CD4-positive, alpha-beta T cell treated with Interleukin-15 for 4 hours (primary cell): Measurements from ENCODE around the gene GPR62.
"Not testable (repeated sequence)": the region's sequence is repeated elsewhere in the genome, so short reads cannot be mapped to it uniquely, and the experiment has no call there.

ENCODE experiments used
- DNase-seq: peaks from one replicate; pipeline ENCODE4 v3.0.0-alpha.2; 2020; ENCODE audit warnings: low spot score

Gene GPR62

DNA sequence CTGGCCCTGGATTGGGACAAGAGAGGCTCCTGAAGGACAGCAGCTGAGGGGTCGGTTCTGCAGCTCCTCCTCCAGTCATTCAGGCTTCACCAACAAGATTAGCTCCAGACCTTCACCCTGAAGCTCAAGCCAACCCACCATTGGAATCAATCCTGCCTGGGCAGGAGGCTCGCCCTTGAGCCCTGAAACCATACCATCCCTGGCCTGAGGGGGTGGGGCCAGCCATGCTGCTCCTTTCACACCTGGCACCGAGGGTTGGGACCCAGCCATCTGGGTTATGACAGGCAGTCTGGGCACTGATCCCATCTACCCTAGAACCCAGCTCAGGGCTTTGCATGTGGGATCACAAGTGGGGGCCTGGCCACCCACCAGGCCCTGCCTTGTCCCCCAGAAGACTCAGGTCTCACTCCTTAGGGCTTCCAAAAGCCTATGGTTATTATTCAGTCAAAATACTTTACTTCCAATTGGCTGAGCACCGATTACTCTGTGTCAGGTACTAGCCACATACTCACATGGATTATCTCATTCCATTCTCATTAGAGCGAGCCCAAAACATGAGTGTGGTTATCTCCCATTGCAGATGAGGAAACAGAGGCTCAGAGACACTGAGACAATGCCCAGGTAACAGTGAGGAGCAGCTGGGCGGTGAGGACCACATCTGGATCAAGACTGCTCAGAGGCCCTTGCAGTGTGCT lies 15.6 kb downstream of the GPR62 start:
- DNase-seq: no peak

DNA sequence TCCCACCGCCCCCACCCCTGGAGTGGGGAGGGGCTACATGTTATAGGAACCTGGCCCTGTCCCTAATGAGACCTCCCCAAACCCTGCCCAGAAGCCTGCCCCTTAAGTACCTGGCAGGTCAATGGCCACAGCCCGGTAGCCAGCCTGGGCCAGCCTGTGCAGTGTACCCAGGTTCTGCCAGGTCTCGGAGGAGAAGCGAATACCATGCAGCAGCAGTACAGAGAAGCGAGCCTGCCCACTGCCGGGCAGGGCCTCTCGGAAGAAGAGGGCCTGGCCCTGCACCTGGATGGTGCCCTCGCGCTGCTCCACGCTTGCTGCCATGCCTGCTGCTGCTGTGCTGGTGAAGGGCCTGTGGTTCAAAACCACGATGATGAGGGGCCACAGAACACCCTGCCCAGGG lies 16.2 kb downstream of the GPR62 start:
- no peak for DNase-seq

DNA sequence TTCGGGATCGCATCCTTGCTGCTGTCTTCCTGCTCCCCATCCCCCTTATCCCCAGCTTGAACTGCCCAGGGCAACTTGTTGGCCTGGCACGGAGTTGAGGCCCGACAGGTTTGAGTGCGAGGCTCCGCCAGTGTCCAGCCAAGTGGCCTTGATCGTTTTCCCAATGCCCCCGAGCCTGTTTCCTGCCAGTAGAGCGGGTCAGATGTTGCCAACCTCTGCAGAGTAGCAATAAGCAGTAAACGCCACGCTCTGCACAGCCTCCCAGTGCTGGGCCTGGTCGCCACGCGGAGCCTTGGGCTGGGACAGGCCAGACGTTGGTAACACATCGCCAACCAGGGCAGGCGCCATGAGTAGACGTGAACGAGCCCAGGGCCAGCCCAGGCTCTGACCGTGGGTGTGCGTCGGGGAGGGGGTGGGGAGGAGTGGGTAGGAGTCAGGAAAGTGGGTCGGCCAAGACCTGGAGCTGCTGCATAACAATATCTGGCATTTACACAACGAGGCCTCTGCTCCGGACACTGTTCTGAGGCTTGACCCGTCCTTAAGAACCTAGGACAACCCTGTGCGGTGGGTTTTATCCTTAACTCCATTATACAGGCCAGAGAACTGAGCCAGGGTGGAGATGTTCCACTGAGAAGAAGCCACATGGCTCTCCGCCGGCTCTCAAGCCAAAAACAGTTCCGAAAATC lies 19.2 kb downstream of the GPR62 start:
- DNase-seq: no peak

DNA sequence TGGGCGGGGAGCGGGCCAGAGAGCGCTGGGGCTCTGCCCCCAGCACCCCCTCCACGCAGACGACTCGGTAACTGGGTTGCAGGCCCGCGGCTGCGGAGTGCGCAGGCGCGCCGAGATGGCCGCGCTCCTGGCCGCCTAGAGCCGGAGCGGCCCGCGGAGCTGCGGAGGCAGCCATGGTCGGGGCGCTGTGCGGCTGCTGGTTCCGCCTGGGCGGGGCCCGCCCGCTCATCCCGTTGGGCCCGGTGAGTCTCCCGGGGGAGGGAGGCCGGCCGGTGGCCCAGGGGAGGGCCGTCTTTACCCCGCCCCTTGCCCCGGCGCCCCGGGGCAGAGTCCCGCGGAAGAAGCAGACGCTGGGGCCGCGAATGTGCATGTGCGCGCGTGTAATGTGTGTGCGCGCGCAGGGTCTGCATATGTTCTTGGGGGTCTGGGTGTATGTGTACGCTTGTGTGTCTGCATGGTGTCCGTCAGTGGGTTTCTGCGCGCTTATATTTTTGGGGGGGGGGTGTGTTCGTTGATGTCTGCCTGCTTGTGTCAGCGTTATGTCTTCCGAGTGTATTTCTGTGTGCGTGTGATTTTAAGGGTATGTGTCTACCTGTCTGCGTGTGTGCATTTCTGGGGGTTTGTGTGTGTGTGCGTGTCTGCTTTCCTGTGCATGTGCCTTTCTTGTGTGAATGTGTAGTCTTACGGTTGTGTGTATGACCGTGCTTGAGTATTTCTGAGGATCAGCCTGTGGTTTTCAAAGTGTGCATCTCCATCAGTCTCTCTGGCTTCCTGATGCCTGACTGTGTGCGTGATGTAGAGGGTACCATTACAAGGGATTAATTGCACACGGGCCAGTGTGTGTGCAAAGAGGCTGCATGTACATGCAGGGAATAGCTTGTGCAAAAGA lies 20.0 kb downstream of the GPR62 start, which contains the start of gene ABHD14A:
ABHD14A (plus strand) TSS at position 102 of the 889 bp plus-strand sequence; CDS start at position 174, 72 bp downstream.
- peak; percentile 73 for DNase-seq

DNA sequence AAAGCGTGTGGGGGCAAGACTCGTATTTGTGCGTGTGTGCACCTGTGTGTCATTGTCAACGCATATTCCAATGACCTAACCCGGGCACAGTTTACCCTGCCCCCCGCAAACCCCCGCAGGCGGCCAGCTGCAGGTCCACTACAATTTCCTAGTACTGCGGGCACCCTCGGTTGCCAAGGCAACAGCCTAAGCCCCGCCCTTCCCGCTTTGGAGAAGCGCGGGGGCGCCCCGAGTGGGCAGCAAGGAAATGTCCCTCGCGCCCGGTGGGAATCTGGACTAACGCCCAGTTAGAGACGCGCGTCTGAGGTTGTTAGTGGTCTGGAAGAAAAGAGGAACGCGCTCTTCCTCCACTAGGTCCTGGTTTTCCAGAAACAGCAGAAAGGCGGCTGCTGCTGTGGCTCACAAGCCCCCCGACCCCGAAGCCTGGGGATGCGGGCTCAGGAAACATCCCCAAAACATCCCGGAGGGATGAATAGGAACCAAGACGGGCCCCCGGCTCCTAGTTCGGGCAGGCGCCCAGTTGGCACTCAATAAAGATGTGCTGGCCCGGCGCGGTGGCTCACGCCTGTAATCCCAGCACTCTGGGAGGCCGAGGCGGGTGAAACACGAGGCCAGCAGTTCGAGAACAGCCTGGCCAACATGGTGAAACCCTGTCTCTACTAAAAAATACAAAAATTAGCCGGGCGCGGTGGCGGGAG lies 20.8 kb downstream of the GPR62 start:
- DNase-seq: no peak

DNA sequence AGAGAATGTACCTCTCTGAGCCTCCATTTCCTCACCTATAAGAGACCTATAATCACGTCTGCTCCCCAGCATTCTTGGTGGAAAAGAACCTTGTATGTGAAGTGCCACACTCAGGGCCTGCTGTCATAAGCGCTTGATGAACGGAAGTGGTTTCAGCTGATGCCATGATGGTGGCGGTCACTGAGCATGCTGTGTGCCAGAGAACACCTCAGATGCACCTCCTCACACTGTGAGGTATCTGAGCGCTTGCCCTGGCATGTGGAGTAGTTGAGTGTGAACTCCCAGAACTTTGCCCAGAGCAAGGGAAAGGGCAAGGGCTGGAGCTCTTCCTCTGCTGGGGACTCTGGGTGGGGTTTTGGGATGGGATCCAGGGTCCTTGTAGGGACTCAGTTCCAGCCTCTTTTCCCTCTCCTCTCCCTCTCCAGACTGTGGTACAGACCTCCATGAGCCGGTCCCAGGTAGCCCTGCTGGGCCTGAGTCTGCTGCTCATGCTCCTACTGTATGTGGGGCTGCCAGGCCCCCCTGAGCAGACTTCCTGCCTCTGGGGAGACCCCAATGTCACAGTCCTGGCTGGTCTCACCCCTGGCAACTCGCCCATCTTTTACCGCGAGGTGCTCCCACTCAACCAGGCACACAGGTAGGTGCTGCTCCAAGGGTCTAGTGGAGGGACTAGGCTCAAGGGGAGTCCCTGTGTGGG lies 22.4 kb downstream of the GPR62 start:
- DNase-seq: peak; percentile 34

DNA sequence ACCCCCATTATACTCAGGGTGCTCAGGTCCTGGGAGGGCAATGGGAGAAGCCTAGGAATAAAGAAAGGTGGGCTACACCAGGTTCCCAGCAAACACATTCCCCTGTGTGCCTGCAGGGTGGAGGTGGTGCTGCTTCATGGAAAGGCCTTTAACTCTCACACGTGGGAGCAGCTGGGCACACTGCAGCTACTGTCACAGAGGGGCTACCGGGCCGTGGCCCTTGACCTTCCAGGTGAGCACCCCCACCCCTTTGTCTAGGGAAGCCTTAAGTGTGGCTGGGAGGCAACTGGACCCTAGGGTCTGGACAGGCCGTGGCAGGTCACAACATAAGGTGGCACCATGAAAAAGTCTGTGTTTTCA lies 22.9 kb downstream of the GPR62 start:
- DNase-seq: no peak

DNA sequence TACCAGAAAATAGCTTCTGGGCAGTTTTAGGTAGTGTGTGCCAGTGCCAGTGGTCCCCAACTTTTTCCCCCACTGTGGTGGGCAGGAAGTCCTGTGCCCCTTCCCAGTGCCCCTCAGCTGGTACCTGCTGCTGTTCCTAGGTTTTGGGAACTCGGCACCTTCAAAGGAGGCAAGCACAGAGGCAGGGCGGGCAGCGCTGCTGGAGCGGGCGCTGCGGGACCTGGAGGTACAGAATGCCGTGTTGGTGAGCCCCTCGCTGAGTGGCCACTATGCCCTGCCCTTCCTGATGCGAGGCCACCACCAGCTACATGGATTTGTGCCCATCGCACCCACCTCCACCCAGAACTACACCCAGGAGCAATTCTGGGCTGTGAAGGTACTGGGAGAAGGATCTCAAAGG lies 25.1 kb downstream of the GPR62 start:
- no peak for DNase-seq

DNA sequence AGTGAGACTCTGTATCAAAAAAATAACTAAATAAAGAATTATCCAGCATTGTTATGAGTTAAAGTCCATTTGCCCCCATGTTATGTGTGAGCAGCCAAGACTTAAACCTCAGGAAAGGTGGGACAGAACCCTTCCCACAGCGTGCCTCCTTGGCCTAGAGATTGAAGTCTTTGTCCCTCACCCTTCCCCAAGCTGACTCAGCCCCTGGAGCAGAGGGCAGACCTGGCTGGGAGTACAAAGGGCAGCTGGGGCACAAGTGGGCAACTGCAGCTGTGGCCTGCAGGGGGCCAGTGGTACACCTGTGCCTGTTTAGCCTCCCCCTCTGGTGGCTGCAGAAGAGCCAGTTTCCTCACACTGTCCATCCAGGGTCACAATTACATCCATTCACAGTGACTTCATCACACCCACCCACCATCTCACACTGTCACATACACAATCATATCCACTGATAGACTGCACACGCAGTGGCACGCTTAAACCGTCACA lies 27.2 kb downstream of the GPR62 start:
- no peak for DNase-seq

DNA sequence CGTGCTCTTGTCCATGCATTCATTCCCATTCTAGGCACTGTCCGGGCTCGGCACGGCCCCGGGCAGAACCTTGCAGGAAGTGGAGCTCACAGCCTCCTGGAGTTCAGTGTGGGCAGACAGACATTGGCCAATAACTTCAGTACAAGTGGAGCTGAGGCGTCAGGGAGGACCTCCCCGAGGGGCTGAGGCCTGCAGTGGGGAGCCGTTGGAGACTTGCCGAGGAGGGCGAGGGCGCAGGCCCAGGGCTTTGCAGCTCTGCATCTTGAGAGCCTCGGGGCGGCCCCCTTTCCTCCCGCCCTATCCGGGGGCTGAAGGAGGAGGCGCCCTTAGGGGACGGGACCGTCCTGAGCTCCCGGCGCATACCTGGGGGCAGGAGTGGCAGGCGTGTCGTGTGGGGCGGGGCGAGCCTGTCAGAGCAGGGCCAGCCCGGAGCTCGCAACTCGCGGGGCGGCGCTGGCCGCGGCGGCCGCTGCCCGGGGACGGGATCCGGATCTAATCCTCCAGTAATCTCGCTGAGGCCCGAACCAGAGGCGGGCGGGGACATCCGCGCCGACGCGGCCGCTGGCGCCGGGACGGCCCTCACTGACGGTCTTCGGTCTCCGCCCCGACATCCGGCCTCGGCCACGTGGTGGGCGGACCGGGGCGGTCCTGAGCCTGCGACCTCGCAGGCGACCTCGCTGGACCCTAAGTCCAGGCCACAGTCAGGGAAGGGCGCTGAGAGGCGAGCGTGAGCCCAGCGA lies 27.8 kb downstream of the GPR62 start, which contains the start of gene ACY1:
ACY1 (plus strand) TSS at position 698 of the 740 bp plus-strand sequence. CDS start 530 bp downstream, outside the sequence.
- peak; percentile 54 for DNase-seq

DNA sequence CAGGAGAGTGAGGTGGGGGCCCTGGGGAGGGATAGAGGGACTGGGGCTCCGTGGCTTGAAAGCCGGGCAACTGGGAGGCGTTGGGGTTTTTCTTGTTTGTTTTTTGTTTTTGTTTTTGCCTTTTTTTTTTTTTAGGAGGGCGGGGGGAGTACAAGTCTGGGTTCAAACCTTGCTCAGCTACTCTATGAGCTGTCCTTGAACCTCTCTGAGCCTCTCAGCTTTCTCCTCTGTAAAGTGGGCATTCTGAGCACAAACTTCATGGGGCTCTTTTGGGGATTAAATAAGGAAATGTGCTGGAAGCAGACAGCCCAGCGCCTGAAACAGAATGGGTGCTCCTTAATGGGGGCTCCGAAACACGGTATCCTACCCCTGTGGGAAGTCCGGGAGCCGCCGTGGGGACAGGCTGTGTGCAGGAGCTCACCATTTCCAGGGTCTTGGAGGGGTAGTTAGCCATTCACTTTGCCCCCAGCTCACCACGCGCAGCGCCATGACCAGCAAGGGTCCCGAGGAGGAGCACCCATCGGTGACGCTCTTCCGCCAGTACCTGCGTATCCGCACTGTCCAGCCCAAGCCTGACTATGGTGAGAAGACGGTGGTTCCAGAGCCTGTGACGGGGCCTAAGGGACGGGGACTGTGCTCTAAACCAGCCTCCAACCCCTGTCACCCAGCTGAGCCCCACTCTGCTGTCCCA lies 28.5 kb downstream of the GPR62 start:
- no peak for DNase-seq

DNA sequence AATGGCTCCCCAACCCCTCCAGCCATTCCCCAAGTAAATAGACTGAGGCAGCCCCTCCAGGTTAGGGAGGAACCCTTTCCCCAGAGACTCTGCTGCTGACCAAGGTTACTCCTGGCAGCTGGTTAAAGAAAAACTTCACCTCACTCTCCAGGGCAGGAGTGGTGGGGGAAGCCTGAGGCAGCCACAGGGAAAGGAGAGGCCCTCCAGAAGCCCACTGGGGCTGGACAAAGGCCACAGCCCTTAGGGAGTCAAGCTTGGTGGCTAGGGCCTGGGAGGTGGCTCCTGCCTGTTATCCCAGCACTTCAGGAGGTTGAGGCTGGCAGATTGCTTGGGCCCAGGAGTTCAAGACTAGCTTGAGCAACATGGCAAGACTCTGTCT lies 29.1 kb downstream of the GPR62 start:
- no peak for DNase-seq

DNA sequence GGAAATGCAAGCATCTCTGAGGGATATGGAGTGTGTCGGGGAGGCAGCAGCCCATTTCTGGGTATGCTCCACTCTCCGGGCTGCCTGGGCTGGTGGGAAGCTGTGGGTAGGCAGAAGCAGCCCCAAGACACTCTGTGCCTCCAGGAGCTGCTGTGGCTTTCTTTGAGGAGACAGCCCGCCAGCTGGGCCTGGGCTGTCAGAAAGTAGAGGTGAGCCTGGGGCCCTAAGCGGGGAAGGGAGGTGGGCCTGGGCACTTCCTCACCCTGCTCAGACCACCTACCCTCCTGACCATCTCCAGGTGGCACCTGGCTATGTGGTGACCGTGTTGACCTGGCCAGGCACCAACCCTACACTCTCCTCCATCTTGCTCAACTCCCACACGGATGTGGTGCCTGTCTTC lies 29.9 kb downstream of the GPR62 start:
- no peak for DNase-seq

DNA sequence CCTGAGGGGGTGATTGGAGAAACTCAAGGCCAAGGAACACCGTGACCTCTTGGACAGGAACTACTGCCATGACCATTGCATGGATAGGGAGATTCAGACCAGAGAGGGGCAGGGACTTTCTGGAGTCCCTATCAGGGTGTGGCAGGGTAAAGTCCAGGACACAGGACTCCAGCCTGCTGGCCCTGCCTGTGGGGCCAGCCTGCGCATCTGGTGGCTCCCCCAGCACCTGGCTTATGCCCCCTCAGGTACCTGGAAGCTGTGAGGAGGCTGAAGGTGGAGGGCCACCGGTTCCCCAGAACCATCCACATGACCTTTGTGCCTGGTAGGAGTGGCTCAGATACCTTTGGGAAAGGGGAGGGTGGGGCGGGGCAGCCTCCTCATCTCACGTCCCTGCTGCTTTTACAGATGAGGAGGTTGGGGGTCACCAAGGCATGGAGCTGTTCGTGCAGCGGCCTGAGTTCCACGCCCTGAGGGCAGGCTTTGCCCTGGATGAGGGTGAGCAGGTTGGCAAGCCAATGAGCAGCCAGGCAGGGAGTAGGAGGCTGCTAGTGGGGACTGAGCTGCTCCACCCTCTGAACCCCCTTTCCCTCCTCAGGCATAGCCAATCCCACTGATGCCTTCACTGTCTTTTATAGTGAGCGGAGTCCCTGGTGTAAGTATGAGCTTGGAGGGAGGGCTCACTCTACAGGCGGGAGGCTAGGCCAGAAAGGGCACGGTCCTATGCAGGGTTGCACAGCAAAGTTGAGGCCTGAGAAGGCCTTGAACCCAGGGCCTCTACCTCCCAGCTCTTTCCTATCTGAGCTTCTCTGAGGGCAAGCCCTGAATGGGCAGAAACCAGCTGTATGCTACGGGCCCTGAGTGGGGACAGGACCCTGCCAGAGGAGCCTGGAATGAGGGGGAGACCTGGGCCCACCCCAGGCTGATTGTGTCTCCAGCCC lies 31.1 kb downstream of the GPR62 start:
- no peak for DNase-seq

DNA sequence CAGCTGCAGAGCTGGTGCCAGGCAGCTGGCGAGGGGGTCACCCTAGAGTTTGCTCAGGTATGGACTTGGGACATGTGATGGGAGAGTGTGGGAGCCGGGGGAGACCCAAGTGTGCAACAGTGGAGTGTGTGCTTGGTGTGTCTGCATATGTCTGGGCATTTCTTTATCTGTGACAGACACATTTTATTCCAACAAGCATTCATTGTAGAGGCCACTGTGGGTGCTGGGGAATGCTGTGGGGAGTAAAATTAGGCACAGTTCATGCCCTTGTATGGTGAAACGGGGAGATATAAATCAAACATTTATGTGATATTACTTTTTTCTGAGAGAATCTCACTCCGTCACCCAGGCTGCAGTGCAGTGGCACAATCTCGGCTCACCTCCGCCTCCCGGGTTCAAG lies 32.4 kb downstream of the GPR62 start:
- no peak for DNase-seq

DNA sequence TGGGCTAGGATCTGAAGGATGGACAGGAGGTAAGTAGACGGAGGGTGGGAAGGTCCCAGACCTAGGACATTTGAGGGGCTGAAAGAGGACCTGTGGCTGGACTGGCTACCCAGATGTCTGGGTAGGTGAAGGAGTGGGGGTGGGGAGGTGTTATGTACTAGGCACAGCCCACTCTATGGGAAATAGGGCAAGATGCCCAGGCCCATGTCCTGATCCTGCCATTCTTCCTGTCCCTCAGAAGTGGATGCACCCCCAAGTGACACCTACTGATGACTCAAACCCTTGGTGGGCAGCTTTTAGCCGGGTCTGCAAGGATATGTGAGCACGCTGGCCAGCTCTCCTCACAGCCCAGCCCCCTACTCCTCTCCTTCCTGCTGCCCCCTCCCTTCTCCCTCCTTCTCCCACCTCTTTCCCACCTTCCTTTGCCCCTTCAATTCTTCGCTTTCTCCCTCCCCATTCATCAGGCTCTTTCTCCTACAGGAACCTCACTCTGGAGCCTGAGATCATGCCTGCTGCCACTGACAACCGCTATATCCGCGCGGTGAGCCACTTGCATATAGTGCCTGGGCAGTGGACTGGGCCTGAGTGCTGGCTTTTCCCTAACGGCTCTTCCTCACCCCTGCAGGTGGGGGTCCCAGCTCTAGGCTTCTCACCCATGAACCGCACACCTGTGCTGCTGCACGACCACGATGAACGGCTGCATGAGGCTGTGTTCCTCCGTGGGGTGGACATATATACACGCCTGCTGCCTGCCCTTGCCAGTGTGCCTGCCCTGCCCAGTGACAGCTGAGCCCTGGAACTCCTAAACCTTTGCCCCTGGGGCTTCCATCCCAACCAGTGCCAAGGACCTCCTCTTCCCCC lies 33.3 kb downstream of the GPR62 start:
- DNase-seq: no peak

DNA sequence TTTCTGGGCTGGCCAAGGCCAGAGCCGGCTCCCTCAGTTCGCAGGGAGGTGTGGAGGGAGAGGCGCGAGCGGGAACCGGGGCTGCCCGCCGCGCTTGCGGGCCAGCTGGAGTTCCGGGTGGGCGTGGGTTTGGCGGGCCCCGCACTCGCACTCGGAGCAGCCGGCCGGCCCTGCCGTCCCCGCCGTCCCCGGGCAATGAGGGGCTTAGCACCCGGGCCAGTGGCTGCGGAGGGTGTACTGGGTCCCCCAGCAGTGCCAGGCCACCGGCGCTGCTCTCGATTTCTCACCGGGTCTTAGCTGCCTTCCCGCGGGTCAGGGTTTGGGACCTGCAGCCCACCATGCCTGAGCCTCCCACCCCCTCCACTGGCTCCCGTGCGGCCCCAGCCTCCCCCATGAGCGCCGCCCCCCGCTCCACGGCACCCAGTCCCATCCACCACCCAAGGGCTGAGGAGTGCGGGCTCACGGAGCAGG lies 35.4 kb downstream of the GPR62 start:
- not testable (repeated sequence) for DNase-seq
